Brain pericyte (primary cell): Measurements from ENCODE around the gene POLDIP2.

Experiments
- DNase-seq: peaks from one replicate; pipeline ENCODE4 v3.0.0-alpha.2; 2012; ENCODE audit warnings: low read depth, low spot score

The POLDIP2 gene

GRCh38 chr17:28357061-28357900, at the start of gene POLDIP2:
TSS of gene POLDIP2 (minus strand) at chr17:28357527. CDS start at chr17:28357448, 79 bp downstream.
- DNase-seq = peak; percentile 77

GRCh38 chr17:28406473-28406814, 49.1 kb upstream of the POLDIP2 start:
- no peak for DNase-seq

GRCh38 chr17:28405632-28406472, 48.5 kb upstream of the POLDIP2 start, which contains the start of gene SLC46A1:
TSS of gene SLC46A1 (minus strand) at chr17:28406212. CDS start at chr17:28406114, 98 bp downstream.
- no peak for DNase-seq

- DNase-seq = no peak
Measured at GRCh38 chr17:28404812-28405570, 47.7 kb upstream of the POLDIP2 start.

- no peak for DNase-seq
Measured at GRCh38 chr17:28404461-28404811, 47.1 kb upstream of the POLDIP2 start.

- no peak for DNase-seq
Measured at GRCh38 chr17:28404007-28404406, 46.7 kb upstream of the POLDIP2 start.

GRCh38 chr17:28402844-28403243, 45.5 kb upstream of the POLDIP2 start:
- DNase-seq = no peak

- DNase-seq = no peak
Measured at GRCh38 chr17:28402224-28402630, 44.9 kb upstream of the POLDIP2 start.

- no peak for DNase-seq
Measured at GRCh38 chr17:28399808-28400207, 42.5 kb upstream of the POLDIP2 start.

GRCh38 chr17:28398280-28398981, 41.1 kb upstream of the POLDIP2 start:
- DNase-seq = no peak

GRCh38 chr17:28397687-28398279, 40.5 kb upstream of the POLDIP2 start:
- DNase-seq = no peak

- no peak for DNase-seq
Measured at GRCh38 chr17:28397275-28397674, 39.9 kb upstream of the POLDIP2 start.

GRCh38 chr17:28396635-28397239, 39.4 kb upstream of the POLDIP2 start:
- no peak for DNase-seq

- DNase-seq = no peak
Measured at GRCh38 chr17:28395968-28396367, 38.6 kb upstream of the POLDIP2 start.

GRCh38 chr17:28395426-28395825, 38.1 kb upstream of the POLDIP2 start:
- DNase-seq = no peak

GRCh38 chr17:28394337-28395116, 37.2 kb upstream of the POLDIP2 start:
- DNase-seq = no peak

- no peak for DNase-seq
Measured at GRCh38 chr17:28392491-28392890, 35.2 kb upstream of the POLDIP2 start.

GRCh38 chr17:28391401-28391800, 34.1 kb upstream of the POLDIP2 start:
- DNase-seq = no peak

- no peak for DNase-seq
Measured at GRCh38 chr17:28390984-28391383, 33.7 kb upstream of the POLDIP2 start.

- no peak for DNase-seq
Measured at GRCh38 chr17:28390563-28390962, 33.2 kb upstream of the POLDIP2 start.
